ENCODE results near the gene CFDP1. TPM values are rescaled to one million over a fixed set of nuclear protein-coding genes. Genes with fewer than 3 reads are reported as not detected.
A peak's percentile ranks its signal among the peaks of the same experiment; 100 is the strongest.

The CFDP1 gene
- total and polyA plus RNA-seq, 2 of the 13 experiments (the other 11 are each of a cell fraction or from before 2014, with no cell fraction given): 78.6 to 153 TPM

DNA sequence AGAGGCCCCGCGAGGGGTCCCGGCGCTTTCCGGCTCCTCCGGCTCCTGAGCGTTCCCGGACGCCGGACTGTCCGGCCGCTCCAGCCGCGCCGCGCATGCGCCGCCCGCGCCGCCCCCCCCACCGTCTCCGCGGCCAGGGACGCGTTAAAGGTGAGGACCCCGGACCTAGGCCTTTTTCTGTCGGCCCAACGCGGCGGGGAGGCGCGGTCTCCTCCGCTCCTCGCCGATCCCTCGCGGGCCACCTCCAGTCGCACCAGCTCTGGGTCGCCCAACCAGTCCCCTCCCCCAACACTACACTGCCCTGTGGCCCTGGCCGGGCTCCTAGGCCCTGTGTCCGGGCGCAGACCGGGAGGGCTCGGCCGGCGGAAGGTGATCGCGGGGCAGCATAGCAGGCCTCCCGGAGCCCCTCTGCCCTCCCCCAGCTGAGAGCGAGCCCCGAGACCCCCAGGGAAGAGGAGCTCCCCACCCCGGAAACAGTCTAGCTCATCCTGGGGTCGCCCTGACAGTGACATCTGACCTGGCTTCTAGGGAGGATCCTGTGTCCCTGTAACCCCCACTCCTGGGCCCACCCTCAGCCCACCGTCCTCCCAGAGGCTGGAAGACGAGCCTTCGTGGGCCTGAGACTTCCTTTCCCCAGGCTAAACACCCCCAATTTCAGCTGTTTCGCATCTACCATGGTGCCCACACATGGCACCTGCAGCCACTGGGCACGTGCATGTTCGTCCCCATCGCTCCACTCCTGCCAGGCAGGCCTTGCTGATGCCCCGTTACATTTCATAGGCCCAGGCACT is 167.2 kb downstream of the CFDP1 start (continued):
- peak; percentile 85 for TF ChIP-seq JARID2 (CRISPR knock-in tag; IDR thresholded peaks at IDR 0.05; ENCODE audit: insufficient replicate concordance)
- TF ChIP-seq KLF12 (CRISPR knock-in tag; IDR thresholded peaks at IDR 0.05; ENCODE audit: borderline replicate concordance): peak; percentile 85; the same call in 1 of the 2 replicates
- TF ChIP-seq, protein P1, sequence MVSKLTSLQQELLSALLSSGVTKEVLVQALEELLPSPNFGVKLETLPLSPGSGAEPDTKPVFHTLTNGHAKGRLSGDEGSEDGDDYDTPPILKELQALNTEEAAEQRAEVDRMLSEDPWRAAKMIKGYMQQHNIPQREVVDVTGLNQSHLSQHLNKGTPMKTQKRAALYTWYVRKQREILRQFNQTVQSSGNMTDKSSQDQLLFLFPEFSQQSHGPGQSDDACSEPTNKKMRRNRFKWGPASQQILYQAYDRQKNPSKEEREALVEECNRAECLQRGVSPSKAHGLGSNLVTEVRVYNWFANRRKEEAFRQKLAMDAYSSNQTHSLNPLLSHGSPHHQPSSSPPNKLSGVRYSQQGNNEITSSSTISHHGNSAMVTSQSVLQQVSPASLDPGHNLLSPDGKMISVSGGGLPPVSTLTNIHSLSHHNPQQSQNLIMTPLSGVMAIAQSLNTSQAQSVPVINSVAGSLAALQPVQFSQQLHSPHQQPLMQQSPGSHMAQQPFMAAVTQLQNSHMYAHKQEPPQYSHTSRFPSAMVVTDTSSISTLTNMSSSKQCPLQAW (CRISPR knock-in tag; IDR thresholded peaks at IDR 0.05): peak; percentile 45; the same call in 1 of the 2 replicates
- TF ChIP-seq, protein P2, sequence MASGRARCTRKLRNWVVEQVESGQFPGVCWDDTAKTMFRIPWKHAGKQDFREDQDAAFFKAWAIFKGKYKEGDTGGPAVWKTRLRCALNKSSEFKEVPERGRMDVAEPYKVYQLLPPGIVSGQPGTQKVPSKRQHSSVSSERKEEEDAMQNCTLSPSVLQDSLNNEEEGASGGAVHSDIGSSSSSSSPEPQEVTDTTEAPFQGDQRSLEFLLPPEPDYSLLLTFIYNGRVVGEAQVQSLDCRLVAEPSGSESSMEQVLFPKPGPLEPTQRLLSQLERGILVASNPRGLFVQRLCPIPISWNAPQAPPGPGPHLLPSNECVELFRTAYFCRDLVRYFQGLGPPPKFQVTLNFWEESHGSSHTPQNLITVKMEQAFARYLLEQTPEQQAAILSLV (CRISPR knock-in tag; IDR thresholded peaks at IDR 0.05; ENCODE audit: borderline replicate concordance): no peak
- TF ChIP-seq HIVEP1 (CRISPR knock-in tag; IDR thresholded peaks at IDR 0.05): peak; percentile 79
- TF ChIP-seq, protein P3, sequence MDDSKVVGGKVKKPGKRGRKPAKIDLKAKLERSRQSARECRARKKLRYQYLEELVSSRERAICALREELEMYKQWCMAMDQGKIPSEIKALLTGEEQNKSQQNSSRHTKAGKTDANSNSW (CRISPR knock-in tag; IDR thresholded peaks at IDR 0.05; ENCODE audit: borderline replicate concordance): no peak; the same call in 1 of the 2 replicates
- TF ChIP-seq NFYB (CRISPR knock-in tag; IDR thresholded peaks at IDR 0.05): no peak
- peak; percentile 77 for TF ChIP-seq MED8 (CRISPR knock-in tag; IDR thresholded peaks at IDR 0.05; ENCODE audit: insufficient replicate concordance)
- TF ChIP-seq CEBPB (IDR thresholded peaks at IDR 0.05; ENCODE audit: borderline replicate concordance, low read depth, low read length): no peak
- TF ChIP-seq, protein P4, sequence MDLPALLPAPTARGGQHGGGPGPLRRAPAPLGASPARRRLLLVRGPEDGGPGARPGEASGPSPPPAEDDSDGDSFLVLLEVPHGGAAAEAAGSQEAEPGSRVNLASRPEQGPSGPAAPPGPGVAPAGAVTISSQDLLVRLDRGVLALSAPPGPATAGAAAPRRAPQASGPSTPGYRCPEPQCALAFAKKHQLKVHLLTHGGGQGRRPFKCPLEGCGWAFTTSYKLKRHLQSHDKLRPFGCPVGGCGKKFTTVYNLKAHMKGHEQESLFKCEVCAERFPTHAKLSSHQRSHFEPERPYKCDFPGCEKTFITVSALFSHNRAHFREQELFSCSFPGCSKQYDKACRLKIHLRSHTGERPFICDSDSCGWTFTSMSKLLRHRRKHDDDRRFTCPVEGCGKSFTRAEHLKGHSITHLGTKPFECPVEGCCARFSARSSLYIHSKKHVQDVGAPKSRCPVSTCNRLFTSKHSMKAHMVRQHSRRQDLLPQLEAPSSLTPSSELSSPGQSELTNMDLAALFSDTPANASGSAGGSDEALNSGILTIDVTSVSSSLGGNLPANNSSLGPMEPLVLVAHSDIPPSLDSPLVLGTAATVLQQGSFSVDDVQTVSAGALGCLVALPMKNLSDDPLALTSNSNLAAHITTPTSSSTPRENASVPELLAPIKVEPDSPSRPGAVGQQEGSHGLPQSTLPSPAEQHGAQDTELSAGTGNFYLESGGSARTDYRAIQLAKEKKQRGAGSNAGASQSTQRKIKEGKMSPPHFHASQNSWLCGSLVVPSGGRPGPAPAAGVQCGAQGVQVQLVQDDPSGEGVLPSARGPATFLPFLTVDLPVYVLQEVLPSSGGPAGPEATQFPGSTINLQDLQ (CRISPR knock-in tag; IDR thresholded peaks at IDR 0.05): peak; percentile 68; the same call in 1 of the 2 replicates
- no peak for TF ChIP-seq GPN1 (CRISPR knock-in tag; IDR thresholded peaks at IDR 0.05; ENCODE audit: borderline replicate concordance)
- no peak for TF ChIP-seq ZNF17 (CRISPR knock-in tag; IDR thresholded peaks at IDR 0.05)
- TF ChIP-seq ZNF451 (CRISPR knock-in tag; IDR thresholded peaks at IDR 0.05): peak; percentile 93
- peak; percentile 27; the same call in 1 of the 2 replicates for TF ChIP-seq BRCA1 (CRISPR knock-in tag; IDR thresholded peaks at IDR 0.05)
- TF ChIP-seq, protein P5, sequence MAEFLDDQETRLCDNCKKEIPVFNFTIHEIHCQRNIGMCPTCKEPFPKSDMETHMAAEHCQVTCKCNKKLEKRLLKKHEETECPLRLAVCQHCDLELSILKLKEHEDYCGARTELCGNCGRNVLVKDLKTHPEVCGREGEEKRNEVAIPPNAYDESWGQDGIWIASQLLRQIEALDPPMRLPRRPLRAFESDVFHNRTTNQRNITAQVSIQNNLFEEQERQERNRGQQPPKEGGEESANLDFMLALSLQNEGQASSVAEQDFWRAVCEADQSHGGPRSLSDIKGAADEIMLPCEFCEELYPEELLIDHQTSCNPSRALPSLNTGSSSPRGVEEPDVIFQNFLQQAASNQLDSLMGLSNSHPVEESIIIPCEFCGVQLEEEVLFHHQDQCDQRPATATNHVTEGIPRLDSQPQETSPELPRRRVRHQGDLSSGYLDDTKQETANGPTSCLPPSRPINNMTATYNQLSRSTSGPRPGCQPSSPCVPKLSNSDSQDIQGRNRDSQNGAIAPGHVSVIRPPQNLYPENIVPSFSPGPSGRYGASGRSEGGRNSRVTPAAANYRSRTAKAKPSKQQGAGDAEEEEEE (CRISPR knock-in tag; IDR thresholded peaks at IDR 0.05; ENCODE audit: borderline replicate concordance): no peak
- 0 out of 2 replicates have a peak, but pooled peaks have one; percentile 12 for TF ChIP-seq ZNF572 (CRISPR knock-in tag; IDR thresholded peaks at IDR 0.05)
- no peak for TF ChIP-seq MATR3 (CRISPR knock-in tag; IDR thresholded peaks at IDR 0.05)
- TF ChIP-seq, protein P6, sequence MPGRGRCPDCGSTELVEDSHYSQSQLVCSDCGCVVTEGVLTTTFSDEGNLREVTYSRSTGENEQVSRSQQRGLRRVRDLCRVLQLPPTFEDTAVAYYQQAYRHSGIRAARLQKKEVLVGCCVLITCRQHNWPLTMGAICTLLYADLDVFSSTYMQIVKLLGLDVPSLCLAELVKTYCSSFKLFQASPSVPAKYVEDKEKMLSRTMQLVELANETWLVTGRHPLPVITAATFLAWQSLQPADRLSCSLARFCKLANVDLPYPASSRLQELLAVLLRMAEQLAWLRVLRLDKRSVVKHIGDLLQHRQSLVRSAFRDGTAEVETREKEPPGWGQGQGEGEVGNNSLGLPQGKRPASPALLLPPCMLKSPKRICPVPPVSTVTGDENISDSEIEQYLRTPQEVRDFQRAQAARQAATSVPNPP (CRISPR knock-in tag; IDR thresholded peaks at IDR 0.05): 0 out of 2 replicates have a peak, but pooled peaks have one; percentile 28
- TF ChIP-seq ZBTB1 (CRISPR knock-in tag; IDR thresholded peaks at IDR 0.05; ENCODE audit: borderline replicate concordance): no peak
- TF ChIP-seq MIER2 (CRISPR knock-in tag; IDR thresholded peaks at IDR 0.05): no peak

Data from HepG2 (cell line).